ENCODE results near the gene PKN1. TPM values are rescaled to one million over a fixed set of nuclear protein-coding genes. Genes with fewer than 3 reads are reported as not detected.
"Not testable (repeated sequence)": the region's sequence is repeated elsewhere in the genome, so short reads cannot be mapped to it uniquely, and the experiment has no call there.

The PKN1 gene
- 198 and 223 TPM in 2 replicates for total RNA-seq (2014; rRNA removed; shearing (Covaris generic); ENCODE audit: low replicate concordance)

DNA sequence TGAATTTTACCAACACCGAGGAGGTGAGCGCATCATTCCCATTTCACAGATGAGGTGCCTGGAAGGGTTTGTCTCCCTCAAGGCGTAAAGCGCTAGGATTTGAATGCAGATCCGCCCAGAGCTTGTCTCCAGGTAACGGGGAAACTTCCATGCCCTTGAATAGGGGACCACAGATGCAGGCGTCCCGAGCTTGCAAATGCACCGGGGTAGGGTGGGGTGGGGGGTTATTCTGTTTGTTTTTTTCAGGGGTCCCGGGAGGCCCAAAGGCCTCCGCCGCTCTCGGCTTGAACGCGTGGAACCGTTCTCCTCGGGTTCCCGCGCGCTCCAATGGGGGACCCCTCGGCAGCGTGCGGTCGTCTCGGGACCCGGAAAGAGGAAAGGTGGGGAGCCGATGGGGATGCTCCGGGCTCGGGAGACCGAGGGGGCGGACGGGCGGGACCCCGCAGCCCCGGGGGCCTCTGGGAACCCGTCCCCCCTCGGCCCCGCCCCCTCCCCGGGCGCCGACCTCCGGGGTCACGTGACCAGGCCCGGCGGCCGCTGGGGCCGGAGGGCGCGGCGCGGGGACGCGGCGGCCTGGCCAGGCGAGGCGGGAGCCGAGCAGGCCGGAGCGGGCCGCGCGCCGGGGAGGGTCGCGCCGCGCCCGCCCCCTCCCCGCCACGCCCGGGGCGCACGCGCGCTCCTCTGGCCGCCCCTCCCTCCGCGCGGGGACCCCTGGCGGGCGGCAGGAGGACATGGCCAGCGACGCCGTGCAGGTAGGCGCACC, at the start of gene PKN1:
TSS of gene PKN1 (plus strand) at position 516 of the 763 bp plus-strand sequence. CDS start at position 732, 216 bp downstream.
- DNase-seq (ENCODE audit: low read depth): no peak
- in situ Hi-C loops (cut with HindIII; ENCODE audit: low pct_unique_long_range_greater_than_20kb, low sequenced_read_pairs): no loop called here

DNA sequence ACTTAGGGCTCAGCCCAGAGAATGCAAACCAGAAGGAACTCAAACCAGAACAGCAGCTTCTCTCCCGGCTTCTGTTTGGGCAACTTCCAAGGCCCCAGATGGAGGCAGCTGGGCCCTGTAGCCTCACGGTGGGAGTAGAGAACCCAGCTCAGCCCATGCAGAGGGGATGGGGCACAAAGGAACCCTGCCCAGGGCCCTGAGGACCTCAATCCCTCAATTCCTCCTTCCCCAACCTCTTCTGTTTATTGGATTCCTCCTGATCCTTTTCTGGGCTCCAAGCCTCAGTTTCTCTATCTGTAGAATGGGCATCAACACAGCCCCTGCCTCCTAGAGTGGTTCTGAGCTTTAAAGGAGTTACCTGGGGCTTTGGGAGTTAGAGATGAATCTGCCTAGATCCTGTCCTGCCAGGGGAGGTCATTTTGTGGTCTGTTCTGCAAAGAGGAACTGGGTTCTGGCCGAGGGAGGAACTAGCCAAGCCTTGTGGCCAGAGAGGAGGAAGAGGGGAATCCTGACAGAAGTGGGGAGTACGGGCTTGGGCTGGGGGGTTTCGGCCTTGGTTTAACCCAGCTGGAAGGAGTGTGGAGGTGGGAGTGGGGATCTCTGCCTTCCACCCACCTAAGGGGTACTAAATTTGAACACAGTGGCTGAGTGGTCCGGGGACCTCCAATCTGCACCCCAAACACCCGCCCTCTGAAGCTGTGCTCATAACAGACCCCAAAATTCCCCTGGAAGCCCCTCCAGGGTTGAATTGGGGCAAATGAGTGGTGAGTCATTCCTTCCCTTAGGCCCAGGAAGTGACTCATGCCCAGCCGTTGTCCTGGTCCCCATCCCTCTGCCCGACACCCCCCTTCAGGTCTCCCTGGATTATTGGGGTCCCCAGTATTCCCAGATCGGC, 49.2 kb upstream of the PKN1 start:
- no peak for DNase-seq (ENCODE audit: low read depth)
- in situ Hi-C loops (cut with HindIII; ENCODE audit: low pct_unique_long_range_greater_than_20kb, low sequenced_read_pairs): no loop called here

DNA sequence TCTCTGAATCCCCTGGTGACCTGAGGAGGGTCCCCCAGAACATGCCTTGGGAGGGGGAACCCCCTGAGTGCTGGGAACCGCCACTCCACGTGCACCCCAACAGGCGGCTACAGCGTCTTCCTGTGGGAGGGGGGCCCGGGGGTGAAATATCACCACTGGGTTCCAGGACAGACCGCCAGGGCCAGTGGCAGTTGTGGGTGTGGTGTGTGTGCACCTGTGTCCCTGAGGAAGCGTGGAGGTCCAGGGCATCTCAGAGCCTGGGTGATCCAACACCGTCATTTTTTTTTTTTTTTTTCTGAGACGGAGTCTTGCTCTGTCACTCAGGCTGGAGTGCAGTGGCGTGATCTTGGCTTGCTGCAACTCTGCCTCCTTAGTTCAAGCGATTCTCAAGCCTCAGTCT, 47.6 kb upstream of the PKN1 start:
- in situ Hi-C loops (cut with HindIII; ENCODE audit: low pct_unique_long_range_greater_than_20kb, low sequenced_read_pairs): no loop called here
- DNase-seq (ENCODE audit: low read depth): no peak

DNA sequence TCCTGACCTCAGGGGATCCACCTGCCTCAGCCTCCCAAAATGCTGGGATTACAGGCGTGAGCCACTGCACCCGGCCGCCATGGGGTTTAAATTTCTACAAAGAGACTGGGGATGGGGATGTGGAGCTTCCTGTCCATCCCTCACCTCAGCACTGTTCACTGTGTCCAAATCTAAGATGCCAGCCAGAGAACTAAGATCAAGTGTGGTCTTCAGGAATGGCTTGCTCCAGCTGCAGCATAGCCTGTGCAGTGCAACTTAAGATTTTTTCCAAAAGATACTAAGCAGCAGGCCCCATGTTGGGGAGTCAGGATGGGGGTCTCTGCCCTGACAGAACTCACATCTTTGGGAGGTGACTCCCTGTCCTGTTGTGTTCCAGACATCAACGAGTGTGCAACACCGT, 42.6 kb upstream of the PKN1 start:
- in situ Hi-C loops (cut with HindIII; ENCODE audit: low pct_unique_long_range_greater_than_20kb, low sequenced_read_pairs): no loop called here

DNA sequence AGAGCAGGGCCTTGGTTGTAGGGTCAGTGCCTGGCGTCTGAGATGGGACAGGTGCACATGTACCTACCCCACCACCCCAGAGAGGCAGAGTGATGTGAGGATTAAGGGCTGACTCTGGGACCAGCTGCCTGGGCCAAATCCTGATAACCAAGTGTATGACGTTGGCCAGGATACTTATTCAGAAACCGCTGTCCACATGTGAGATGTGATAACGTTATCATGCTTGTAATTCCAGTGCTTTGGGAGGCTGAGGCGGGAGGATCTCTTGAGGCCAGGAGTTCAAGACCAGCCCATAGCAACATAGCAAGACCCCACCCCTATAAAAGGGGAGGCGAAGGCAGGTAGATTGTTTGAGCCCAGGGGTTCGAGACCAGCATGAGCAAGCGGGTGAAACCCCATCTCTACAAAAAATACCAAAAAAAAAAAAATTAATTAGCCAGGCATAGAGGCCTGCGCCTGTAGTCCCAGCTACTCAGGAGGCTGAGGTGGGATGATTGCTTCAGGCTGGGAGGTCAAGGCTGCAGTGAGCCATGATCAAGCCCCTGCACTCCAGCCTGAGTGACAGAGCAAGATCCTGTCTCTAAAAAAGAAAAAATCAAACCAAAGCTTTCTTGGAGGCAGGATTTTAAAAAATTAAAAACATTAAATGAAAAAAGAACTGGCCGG, 41.8 kb upstream of the PKN1 start:
- DNase-seq (ENCODE audit: low read depth): no peak
- in situ Hi-C loops (cut with HindIII; ENCODE audit: low pct_unique_long_range_greater_than_20kb, low sequenced_read_pairs): no loop called here

More for the DNA sequence above, 42.6 kb upstream of the PKN1 start:
- DNase-seq (ENCODE audit: low read depth): no peak

DNA sequence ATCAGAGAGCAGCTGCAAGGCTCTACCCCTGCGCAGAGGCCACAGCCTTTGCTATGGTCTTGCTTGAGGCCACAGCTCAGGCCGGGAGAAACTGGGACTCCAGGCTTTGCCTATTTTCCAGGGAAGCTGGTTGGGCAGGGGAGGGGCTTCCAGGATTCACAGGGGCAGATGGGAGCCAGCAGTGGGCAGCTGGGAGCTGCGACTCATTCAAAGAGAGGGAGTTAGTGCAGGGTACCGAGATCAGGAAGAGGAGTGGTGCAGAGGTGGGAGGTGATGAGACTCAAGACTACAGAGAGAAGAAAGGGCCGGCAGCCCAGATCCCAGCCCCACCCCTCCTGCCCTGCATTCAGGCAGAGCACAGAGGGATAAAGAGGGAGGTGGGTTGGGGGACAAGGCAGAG, 39.8 kb upstream of the PKN1 start:
- no peak for DNase-seq (ENCODE audit: low read depth)
- in situ Hi-C loops (cut with HindIII; ENCODE audit: low pct_unique_long_range_greater_than_20kb, low sequenced_read_pairs): no loop called here

DNA sequence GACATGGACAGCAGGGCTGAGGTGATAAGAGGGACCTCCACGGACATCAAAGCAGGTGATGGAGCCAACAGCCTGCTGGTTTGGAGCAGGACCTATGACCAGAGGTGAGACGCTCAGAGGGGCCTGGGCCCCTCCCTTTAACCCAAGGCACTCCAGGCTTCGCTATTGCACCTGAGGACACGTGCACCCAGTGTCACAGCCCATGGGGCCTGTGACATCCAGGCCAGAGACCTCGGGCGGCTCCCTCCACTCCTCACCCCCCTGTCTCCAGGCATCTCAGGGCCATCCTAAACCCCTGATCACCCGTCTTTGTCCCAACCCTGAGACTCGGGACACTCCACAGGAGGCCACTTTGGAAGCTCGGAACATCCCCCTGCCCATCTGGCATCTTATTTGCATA, 38.9 kb upstream of the PKN1 start:
- DNase-seq (ENCODE audit: low read depth): no peak
- in situ Hi-C loops (cut with HindIII; ENCODE audit: low pct_unique_long_range_greater_than_20kb, low sequenced_read_pairs): no loop called here

DNA sequence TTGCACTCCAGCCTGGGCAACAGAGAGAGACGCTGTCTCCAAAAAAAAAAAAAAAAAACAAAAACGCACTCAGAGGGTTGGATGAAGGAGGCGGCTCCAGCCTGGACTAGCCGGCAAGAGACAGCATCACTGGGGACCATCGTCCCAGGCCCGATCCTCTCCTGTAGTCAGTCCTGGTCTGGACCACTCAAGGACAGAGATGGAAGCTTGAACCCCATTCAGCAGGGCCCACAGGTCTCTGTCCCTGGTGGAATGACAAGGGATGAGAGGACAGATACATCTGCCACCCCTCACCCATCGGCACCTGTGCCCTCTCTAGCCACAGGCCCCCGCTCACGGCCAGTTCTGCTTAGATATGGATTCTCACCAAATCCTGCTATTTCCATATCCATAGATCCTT, 37.8 kb upstream of the PKN1 start:
- in situ Hi-C loops (cut with HindIII; ENCODE audit: low pct_unique_long_range_greater_than_20kb, low sequenced_read_pairs): no loop called here

DNA sequence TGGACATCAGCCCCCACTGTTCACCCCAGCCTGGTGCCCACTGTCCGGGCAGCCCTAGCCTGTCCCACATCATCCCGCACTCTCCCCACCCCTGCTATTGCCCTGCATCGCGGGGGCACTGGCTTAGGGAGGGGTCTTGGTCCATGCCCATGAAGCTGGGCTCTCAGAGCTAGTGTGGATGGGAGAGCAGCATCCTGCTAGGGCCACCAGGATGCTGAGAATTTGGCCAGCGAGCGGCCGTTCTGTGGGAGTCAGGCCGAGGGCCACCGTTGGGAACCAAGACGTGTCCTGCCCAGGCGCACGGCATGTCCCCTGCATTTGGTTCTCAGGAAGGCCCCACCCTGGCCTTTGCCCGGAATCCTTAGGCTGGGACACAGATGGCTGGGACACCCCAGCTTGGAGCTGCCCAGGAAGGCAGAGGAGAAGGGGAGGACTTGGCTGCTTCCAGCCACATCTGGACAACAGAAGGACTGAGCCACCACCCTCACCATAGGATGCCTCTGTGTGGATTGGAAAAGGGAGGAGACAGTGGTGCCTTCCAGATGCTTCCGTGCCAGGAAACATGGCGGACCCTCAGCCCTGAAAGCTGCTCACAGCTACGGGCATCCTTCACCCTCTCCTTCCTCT, 37.3 kb upstream of the PKN1 start:
- in situ Hi-C loops (cut with HindIII; ENCODE audit: low pct_unique_long_range_greater_than_20kb, low sequenced_read_pairs): no loop called here
- no peak for DNase-seq (ENCODE audit: low read depth)

More for the DNA sequence above, 37.8 kb upstream of the PKN1 start:
- no peak for DNase-seq (ENCODE audit: low read depth)

DNA sequence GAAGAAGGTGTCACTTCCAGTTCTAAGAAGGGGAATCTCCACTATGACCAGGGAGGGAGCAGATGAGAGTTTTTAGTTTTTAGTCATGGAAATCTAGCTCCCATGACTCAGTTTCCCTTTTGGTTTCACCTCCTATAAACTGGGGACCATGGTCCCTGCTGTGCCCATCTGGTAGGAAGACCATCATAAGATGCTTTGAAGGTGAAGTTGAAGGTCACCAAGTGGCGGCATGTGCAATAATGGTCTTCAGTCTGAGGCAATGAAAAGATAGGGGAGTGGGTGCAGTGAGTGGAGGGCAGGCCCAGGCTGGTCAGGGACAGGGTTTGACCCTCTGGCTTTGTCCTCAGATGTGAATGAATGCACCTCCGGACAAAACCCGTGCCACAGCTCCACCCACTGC, 36.4 kb upstream of the PKN1 start:
- DNase-seq (ENCODE audit: low read depth); in situ Hi-C loops (cut with HindIII; ENCODE audit: low pct_unique_long_range_greater_than_20kb, low sequenced_read_pairs): not testable (repeated sequence)

DNA sequence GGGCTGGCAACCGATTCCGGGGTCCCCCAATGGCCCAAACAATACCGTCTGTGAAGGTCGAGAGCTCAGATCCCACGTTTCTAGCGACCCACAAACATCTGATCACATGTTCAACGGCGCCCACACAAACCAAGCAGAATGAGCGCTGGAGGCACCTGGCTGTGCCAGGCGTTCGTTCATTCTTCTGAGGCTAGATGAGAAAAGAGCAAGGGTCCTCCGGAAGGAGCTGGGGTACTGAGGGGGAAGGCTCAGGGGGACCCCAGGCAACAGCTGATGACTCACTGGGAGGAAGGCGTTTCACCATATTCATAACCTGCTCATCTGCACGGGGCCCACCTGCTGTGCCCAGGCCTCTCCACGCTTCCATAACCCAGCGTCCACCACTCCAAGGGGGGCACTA, 35.9 kb upstream of the PKN1 start:
- DNase-seq (ENCODE audit: low read depth); in situ Hi-C loops (cut with HindIII; ENCODE audit: low pct_unique_long_range_greater_than_20kb, low sequenced_read_pairs): not testable (repeated sequence)

DNA sequence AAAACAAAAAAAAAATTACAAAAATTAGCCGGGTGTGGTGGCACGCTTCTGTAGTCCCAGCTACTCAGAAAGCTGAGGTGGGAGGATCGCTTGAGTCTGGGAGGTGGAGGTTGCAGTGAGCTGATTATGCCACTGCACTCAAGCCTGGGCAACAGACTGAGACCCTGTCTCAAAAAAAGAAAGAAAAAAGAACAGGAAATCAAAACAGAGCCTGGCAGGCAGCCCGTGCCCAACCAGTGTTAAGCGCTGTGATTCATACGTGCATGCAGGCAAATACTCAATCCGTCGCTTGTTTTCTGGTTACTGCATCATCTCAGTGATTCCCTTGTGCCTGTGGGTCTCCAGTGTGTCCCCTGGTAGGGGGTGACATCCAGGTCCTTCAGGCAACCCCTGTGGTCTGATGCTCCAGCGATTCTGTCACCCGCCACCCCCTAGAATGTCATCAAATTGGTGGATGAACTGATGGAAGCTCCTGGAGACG, 32.1 kb upstream of the PKN1 start:
- in situ Hi-C loops (cut with HindIII; ENCODE audit: low pct_unique_long_range_greater_than_20kb, low sequenced_read_pairs): no loop called here
- DNase-seq (ENCODE audit: low read depth): peak; percentile 37

DNA sequence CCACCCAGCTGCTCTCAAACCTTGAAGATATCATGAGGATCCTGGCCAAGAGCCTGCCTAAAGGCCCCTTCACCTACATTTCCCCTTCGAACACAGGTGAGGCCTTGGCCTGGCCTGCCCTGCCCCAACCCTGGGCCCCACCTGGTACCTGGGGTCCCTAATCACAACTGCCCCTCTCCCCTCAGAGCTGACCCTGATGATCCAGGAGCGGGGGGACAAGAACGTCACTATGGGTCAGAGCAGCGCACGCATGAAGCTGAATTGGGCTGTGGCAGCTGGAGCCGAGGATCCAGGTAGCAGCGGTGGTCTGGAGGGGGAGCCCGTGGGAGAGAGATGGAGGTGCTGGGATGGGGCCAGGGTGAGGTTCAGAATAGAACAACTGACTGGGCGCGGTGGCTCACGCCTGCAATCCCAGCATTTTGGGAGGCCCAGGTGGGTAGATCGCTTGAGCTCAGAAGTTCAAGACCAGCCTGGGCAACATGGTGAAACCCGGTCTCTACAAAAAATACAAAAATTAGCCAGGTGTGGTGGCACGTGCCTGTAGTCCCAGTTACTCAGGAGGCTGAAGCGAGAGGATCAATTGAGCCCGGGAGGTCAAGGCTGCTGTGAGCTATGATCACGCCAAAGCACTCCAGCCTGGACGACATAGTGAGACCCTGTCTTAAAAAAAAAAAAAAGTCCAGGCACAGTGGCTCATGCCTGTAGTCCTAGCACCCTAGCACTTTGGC, 31.5 kb upstream of the PKN1 start:
- in situ Hi-C loops (cut with HindIII; ENCODE audit: low pct_unique_long_range_greater_than_20kb, low sequenced_read_pairs): no loop called here
- no peak for DNase-seq (ENCODE audit: low read depth)

DNA sequence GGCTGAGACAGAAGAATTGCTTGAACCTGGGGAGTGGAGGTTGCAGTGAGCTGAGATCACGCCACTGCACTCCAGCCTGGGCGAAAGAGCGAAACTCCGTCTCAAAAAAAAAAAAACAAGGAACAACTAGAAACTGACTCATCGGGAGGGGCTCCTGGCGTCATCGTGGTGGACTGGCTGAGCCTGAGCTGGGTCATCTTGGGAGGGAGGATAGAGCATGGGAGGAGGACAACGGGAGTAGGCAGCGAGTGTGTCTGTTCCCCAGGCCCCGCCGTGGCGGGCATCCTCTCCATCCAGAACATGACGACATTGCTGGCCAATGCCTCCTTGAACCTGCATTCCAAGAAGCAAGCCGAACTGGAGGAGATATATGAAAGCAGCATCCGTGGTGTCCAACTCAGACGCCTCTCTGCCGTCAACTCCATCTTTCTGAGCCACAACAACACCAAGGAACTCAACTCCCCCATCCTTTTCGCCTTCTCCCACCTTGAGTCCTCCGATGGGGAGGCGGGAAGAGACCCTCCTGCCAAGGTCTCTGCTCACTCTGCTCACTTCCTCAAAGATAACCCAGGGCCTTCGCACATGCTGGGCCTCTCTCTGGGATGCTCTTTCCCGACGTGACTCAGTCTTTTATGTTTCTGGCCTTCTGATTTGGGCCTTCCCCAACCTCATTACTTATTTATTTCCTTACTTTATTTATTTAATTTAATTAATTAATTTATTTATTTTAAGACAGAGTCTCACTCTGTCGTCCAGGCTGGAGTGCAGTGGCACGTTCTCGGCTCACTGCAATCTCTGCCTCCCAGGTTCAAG, 30.6 kb upstream of the PKN1 start:
- in situ Hi-C loops (cut with HindIII; ENCODE audit: low pct_unique_long_range_greater_than_20kb, low sequenced_read_pairs): no loop called here

DNA sequence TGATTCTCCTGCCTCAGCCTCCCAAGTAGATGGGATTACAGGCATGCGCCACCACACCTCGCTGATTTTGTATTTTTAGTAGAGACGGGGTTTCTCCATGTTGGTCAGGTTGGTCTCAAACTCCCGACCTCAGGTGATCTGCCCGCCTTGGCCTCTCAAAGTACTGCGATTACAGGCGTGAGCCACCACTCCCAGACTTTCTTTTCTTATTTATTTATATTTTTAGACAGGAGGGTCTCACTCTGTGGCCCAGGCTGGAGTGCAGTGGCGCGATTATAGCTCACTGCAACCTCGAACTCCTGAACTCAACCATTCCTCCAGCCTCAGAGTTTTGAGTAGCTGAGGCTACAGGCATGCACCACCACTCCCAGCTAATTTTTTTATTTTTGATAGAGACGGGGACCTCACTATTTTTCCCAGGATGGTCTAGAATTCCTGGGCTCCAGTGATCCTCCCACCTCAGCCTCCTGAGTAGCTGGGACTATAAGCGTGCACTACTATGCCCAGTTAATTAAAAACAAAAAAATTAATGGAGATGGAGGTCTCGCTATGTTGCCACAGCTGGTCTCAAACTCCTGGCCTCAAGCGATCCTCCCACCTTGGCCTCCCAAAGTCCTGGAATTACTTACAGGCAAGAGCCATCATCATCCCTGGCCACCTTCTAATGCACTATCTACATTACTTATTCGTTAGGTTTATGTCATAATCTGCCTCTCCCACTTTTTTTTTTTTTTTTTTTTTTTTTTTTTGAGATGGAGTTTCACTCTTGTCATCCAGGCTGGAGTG, 29.8 kb upstream of the PKN1 start:
- in situ Hi-C loops (cut with HindIII; ENCODE audit: low pct_unique_long_range_greater_than_20kb, low sequenced_read_pairs); DNase-seq (ENCODE audit: low read depth): not testable (repeated sequence)

More for the DNA sequence above, 30.6 kb upstream of the PKN1 start:
- peak; percentile 81 for DNase-seq (ENCODE audit: low read depth)

DNA sequence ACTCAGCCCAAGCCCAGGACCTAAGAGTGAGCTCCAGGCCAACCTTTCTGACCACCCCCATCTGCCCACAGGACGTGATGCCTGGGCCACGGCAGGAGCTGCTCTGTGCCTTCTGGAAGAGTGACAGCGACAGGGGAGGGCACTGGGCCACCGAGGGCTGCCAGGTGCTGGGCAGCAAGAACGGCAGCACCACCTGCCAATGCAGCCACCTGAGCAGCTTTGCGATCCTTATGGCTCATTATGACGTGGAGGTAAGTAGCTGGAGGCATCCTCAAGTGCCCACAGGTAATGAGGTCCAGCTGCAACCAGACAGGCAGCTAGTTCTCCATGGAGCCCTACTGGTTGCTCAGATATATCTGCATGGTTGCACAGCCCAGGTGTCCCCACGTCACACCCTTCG, 28.8 kb upstream of the PKN1 start:
- in situ Hi-C loops (cut with HindIII; ENCODE audit: low pct_unique_long_range_greater_than_20kb, low sequenced_read_pairs): no loop called here
- DNase-seq (ENCODE audit: low read depth): no peak
